Mesendoderm (in vitro differentiated cells): ENCODE results near the gene COMP.
A peak's percentile ranks its signal among the peaks of the same experiment; 100 is the strongest.

ENCODE experiments used
- DNase-seq: peaks from one replicate; pipeline ENCODE4 v3.0.0; 2013
- H2AK5ac ChIP-seq: 2 replicates; pipeline ENCODE4 v1.6.1; 2013; ENCODE audit warnings: low read length, inconsistent platforms
- H2BK120ac ChIP-seq: 2 replicates; pipeline ENCODE4 v1.6.1; 2013; ENCODE audit warnings: low read depth, mild to moderate bottlenecking, low read length, moderate library complexity, mixed read lengths
- H2BK15ac ChIP-seq: replicated peaks from 2 replicates; pipeline ENCODE4 v1.6.1; 2013; ENCODE audit warnings: low read depth, mild to moderate bottlenecking, moderate library complexity
- H2BK5ac ChIP-seq: 2 replicates; pipeline ENCODE4 v1.6.1; 2013; ENCODE audit warnings: low read length, inconsistent platforms
- H3K18ac ChIP-seq: 2 replicates; pipeline ENCODE4 v1.6.1; 2013; ENCODE audit warnings: mild to moderate bottlenecking, low read length, mixed read lengths
- H3K23ac ChIP-seq: one replicate; pipeline ENCODE4 v1.6.1; 2013; ENCODE audit warnings: low read length
- H3K27ac ChIP-seq: 2 replicates; pipeline ENCODE4 v1.5.1; 2013; ENCODE audit warnings: low read depth, mild to moderate bottlenecking, inconsistent platforms, low read length, moderate library complexity
- H3K27me3 ChIP-seq: 2 replicates; pipeline ENCODE4 v1.6.1; 2013; ENCODE audit warnings: low read length, control low read depth, mild to moderate bottlenecking, inconsistent platforms; ENCODE audit not compliant: insufficient read depth, poor library complexity
- H3K36me3 ChIP-seq: 2 replicates; pipeline ENCODE4 v1.6.1; 2013; ENCODE audit warnings: low read length, inconsistent platforms; ENCODE audit not compliant: control insufficient read depth, insufficient read depth
- H3K4ac ChIP-seq: one replicate; pipeline ENCODE4 v1.6.1; 2013; ENCODE audit warnings: low read depth, mild to moderate bottlenecking, low read length, moderate library complexity
- H3K4me1 ChIP-seq: 2 replicates; pipeline ENCODE4 v1.6.1; 2013; ENCODE audit warnings: low read depth, low read length, inconsistent platforms; ENCODE audit not compliant: control insufficient read depth
- H3K4me2 ChIP-seq: 2 replicates; pipeline ENCODE4 v1.6.1; 2013; ENCODE audit warnings: low read length
- H3K4me3 ChIP-seq: 2 replicates; pipeline ENCODE4 v1.5.1; 2013; ENCODE audit warnings: mild to moderate bottlenecking, low read length
- H3K56ac ChIP-seq: one replicate; pipeline ENCODE4 v1.6.1; 2013; ENCODE audit warnings: low read length
- H3K79me1 ChIP-seq: 2 replicates; pipeline ENCODE4 v1.6.1; 2013; ENCODE audit warnings: low read length, inconsistent platforms
- H3K79me2 ChIP-seq: 2 replicates; pipeline ENCODE4 v1.6.1; 2013; ENCODE audit warnings: mild to moderate bottlenecking, low read length; ENCODE audit not compliant: control insufficient read depth, insufficient read depth
- H3K9ac ChIP-seq: 2 replicates; pipeline ENCODE4 v1.6.1; 2013; ENCODE audit warnings: low read length, inconsistent platforms
- H4K5ac ChIP-seq: one replicate; pipeline ENCODE4 v1.6.1; 2013; ENCODE audit warnings: low read length
- H4K8ac ChIP-seq: one replicate; pipeline ENCODE4 v1.6.1; 2013; ENCODE audit warnings: low read depth, mild to moderate bottlenecking, control low read depth, low read length, moderate library complexity
- WGBS: extraction: QIAGEN DNeasy Blood & Tissue Kit; methylation state at CpG from one replicate; pipeline ENCODE4 v1.1.7; 2013; ENCODE audit warnings: low lambda C conversion rate, missing lambda C conversion rate; ENCODE audit not compliant: insufficient coverage; ENCODE audit errors: extremely low coverage; 5-methylcytosine and 5-hydroxymethylcytosine counted together

The COMP gene

DNA sequence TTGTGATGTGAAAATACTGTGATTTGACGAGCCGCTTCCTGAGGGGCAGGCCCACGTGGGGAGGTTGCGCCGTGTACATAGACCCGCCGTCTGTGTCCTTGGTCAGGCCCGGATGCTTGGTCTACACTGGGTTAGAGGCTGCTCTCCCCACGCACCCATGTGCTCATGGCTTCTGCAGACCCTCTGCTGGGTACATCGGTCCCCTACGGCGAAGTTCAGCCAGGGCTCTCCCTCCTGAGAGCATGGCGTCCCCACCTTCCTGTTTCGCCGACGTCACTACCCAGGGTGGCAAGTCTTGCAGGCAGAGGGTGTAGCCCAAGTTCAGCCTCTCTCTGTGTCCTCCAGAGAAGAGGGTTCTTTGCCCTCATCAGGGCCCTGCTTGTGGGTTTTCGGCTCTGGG lies 11.0 kb downstream of the COMP start:
- no peaks in the 10 kb centered on the region for H3K36me3 ChIP-seq
- no peak overlapping the region for H2BK5ac ChIP-seq
- H3K79me2 ChIP-seq = no peaks in the 10 kb centered on the region
- H3K4me2 ChIP-seq = no peak overlapping the region
- no peak overlapping the region for H3K18ac ChIP-seq
- H3K4me3 ChIP-seq = no peak overlapping the region
- H3K4me1 ChIP-seq = no peaks in the 10 kb centered on the region
- no peaks in the 10 kb centered on the region for H3K79me1 ChIP-seq
- H4K8ac ChIP-seq = no peak overlapping the region
- H4K5ac ChIP-seq = no peak overlapping the region
- H2AK5ac ChIP-seq = no peak overlapping the region
- H3K4ac ChIP-seq = no peak overlapping the region
- no peak overlapping the region for H2BK15ac ChIP-seq
- no peak overlapping the region for H3K56ac ChIP-seq
- DNase-seq = no peak
- no peak overlapping the region for H3K9ac ChIP-seq
- no peak overlapping the region for H2BK120ac ChIP-seq
- H3K23ac ChIP-seq = no peak overlapping the region
- no peaks in the 10 kb centered on the region for H3K27me3 ChIP-seq
- WGBS = no CpG with 5 or more reads among the region's 17 CpGs
- no peak overlapping the region for H3K27ac ChIP-seq

DNA sequence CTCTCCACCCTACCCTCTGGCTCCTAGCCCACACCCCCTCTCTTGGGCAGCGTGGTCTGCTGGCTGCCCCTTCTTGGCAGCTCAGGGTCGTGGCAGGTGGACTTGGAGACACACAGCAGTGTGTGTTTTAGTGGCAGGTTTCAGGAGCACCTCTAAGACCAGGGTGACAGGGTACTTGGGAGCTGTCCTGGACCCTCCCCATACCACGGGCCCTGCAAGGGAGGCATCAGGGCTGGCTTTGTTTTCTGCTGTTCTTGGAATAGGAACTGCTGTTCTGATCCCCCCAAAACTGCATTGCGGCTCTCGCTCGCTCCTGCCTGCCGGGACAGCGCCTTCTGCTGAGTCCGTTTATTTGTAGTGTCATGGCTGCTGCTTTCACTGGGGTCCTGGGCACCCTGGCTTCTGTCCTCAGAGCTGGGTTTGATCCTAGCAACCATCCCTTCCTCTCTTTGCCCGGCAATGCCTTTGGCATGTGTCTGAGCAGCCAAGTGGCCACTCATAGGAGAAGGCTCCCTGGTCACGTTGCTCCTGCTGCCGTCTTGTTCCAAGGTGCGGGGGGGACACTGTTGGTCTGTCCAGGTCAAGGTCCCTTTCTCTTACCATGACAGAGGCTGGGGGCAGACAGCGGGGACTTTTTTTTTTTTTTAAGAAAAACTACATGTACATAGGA lies 12.1 kb downstream of the COMP start:
- Histone ChIP-seq H3K4ac (no peak overlapping the region), H3K56ac (no peak overlapping the region), H3K23ac (no peak overlapping the region), H2BK5ac (no peak overlapping the region), H3K27me3 (no peaks in the 10 kb centered on the region), H3K27ac (no peak overlapping the region), H3K4me3 (no peak overlapping the region), H3K79me2 (no peaks in the 10 kb centered on the region), H2BK15ac (no peak overlapping the region), H3K18ac (no peak overlapping the region), H3K9ac (no peak overlapping the region), H4K8ac (no peak overlapping the region), H3K4me1 (no peaks in the 10 kb centered on the region), H2AK5ac (no peak overlapping the region), H3K79me1 (no peaks in the 10 kb centered on the region), H3K4me2 (no peak overlapping the region), H4K5ac (no peak overlapping the region), H2BK120ac (no peak overlapping the region), H3K36me3 (no peaks in the 10 kb centered on the region)
- no peak for DNase-seq
- no CpG with 5 or more reads among the region's 14 CpGs for WGBS

DNA sequence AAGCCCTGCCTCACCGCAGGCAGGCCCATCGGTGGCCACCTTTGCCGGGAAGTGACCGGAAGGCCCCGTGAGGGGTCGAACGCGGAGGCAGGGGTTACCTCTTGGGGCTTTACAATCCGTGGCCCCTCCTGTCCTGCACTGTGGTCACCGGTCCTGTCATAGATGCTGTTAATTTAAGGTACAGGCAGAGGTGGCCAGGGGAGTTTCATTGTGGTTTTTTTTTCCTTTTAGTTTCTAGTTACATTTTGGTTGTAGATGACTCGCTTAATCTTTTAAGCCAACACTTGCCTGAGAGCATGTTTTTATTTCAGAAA lies 13.1 kb downstream of the COMP start:
- H3K56ac ChIP-seq = no peak overlapping the region
- H3K4me2 ChIP-seq = no peak overlapping the region
- H3K4me3 ChIP-seq = no peak overlapping the region
- H3K36me3 ChIP-seq = no peaks in the 10 kb centered on the region
- no peak overlapping the region for H4K8ac ChIP-seq
- no peak overlapping the region for H2BK5ac ChIP-seq
- no peaks in the 10 kb centered on the region for H3K27me3 ChIP-seq
- H2BK15ac ChIP-seq = no peak overlapping the region
- no peak overlapping the region for H2AK5ac ChIP-seq
- H3K18ac ChIP-seq = no peak overlapping the region
- H3K4me1 ChIP-seq = no peaks in the 10 kb centered on the region
- DNase-seq = no peak
- no peak overlapping the region for H3K23ac ChIP-seq
- H2BK120ac ChIP-seq = no peak overlapping the region
- no peaks in the 10 kb centered on the region for H3K79me2 ChIP-seq
- no peak overlapping the region for H3K4ac ChIP-seq
- no peaks in the 10 kb centered on the region for H3K79me1 ChIP-seq
- WGBS = no CpG with 5 or more reads among the region's 11 CpGs
- no peak overlapping the region for H3K9ac ChIP-seq
- H3K27ac ChIP-seq = no peak overlapping the region
- no peak overlapping the region for H4K5ac ChIP-seq

DNA sequence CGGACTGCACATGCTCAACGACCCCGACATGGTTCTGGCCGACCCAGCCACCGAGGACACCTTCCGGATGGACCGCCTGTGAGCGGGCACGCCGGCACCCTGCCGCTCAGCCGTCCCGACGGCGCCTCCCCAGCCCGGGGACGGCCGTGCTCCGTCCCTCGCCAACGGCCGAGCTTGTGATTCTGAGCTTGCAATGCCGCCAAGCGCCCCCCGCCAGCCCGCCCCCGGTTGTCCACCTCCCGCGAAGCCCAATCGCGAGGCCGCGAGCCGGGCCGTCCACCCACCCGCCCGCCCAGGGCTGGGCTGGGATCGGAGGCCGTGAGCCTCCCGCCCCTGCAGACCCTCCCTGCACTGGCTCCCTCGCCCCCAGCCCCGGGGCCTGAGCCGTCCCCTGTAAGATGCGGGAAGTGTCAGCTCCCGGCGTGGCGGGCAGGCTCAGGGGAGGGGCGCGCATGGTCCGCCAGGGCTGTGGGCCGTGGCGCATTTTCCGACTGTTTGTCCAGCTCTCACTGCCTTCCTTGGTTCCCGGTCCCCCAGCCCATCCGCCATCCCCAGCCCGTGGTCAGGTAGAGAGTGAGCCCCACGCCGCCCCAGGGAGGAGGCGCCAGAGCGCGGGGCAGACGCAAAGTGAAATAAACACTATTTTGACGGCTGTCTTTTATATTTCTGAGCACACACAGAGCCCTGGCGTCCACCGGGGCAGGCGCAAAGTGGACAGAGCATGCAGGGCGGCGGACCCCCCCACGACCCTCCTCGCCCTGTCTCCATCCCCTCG lies 13.6 kb downstream of the COMP start:
- H3K36me3 ChIP-seq = no peaks in the 10 kb centered on the region
- DNase-seq = no peak
- no peak overlapping the region for H3K4me2 ChIP-seq
- H3K4ac ChIP-seq = no peak overlapping the region
- WGBS = no CpG with 5 or more reads among the region's 71 CpGs
- H2AK5ac ChIP-seq = no peak overlapping the region
- no peaks in the 10 kb centered on the region for H3K27me3 ChIP-seq
- no peak overlapping the region for H3K9ac ChIP-seq
- H2BK5ac ChIP-seq = no peak overlapping the region
- H3K79me2 ChIP-seq = no peaks in the 10 kb centered on the region
- H3K4me3 ChIP-seq = no peak overlapping the region
- no peak overlapping the region for H3K56ac ChIP-seq
- no peak overlapping the region for H2BK120ac ChIP-seq
- no peaks in the 10 kb centered on the region for H3K79me1 ChIP-seq
- no peak overlapping the region for H3K27ac ChIP-seq
- H3K4me1 ChIP-seq = no peaks in the 10 kb centered on the region
- no peak overlapping the region for H4K5ac ChIP-seq
- no peak overlapping the region for H2BK15ac ChIP-seq
- H3K23ac ChIP-seq = no peak overlapping the region
- H4K8ac ChIP-seq = no peak overlapping the region
- no peak overlapping the region for H3K18ac ChIP-seq

DNA sequence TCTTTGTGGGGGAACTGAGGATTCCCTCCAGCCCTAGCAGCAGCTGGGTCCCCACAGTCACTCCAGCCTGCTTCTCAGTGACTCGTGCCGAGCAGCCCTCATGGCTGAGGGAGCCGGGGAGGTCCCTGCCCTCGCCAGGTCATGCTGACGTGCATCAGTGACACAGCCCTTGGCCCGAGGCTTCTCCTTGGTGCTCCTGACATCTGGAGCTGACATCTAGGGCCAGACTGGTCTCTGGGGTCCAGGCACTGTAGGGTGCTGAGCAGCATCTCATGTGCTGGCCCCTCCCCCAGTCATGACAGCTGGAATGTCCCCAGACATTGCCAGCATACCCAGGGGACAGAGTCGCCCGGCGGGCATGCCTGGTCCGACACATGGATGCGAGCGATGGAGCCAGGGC lies 14.4 kb downstream of the COMP start:
- Histone ChIP-seq H4K5ac (no peak overlapping the region), H3K27ac (no peak overlapping the region), H3K27me3 (no peaks in the 10 kb centered on the region), H3K23ac (no peak overlapping the region), H3K9ac (no peak overlapping the region), H2AK5ac (no peak overlapping the region), H2BK15ac (no peak overlapping the region), H3K4me1 (no peaks in the 10 kb centered on the region), H3K56ac (no peak overlapping the region), H2BK5ac (no peak overlapping the region), H3K18ac (no peak overlapping the region), H3K4me2 (no peak overlapping the region), H3K4me3 (no peak overlapping the region), H3K4ac (no peak overlapping the region), H3K79me1 (no peaks in the 10 kb centered on the region), H2BK120ac (no peak overlapping the region), H4K8ac (no peak overlapping the region), H3K79me2 (no peaks in the 10 kb centered on the region), H3K36me3 (no peaks in the 10 kb centered on the region)
- WGBS = no CpG with 5 or more reads among the region's 12 CpGs
- peak; percentile 48 for DNase-seq

DNA sequence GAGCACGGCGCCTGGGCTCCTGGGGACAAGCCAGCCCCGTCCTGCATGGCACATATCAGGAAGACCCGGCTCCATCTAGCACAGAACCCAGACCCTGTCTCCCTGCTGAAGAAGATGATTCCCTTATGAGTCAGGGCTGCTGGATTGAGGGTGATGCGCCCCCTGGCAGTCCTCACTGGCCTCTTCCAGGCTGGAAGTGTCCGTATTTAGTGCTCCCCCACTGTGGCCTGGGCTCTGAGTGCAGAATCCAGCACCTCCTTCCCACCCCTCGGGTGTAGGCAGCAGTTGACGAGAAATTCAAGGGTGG lies 14.9 kb downstream of the COMP start:
- H3K4me1 ChIP-seq = no peaks in the 10 kb centered on the region
- no peaks in the 10 kb centered on the region for H3K79me1 ChIP-seq
- H3K4me2 ChIP-seq = no peak overlapping the region
- no peak overlapping the region for H3K56ac ChIP-seq
- H2AK5ac ChIP-seq = no peak overlapping the region
- peak; percentile 52 for DNase-seq
- H3K4me3 ChIP-seq = no peak overlapping the region
- H4K5ac ChIP-seq = no peak overlapping the region
- H3K4ac ChIP-seq = no peak overlapping the region
- H3K18ac ChIP-seq = no peak overlapping the region
- H3K27ac ChIP-seq = no peak overlapping the region
- no peak overlapping the region for H3K9ac ChIP-seq
- H4K8ac ChIP-seq = no peak overlapping the region
- no CpG with 5 or more reads among the region's 8 CpGs for WGBS
- no peak overlapping the region for H2BK5ac ChIP-seq
- H2BK120ac ChIP-seq = no peak overlapping the region
- no peak overlapping the region for H3K23ac ChIP-seq
- no peaks in the 10 kb centered on the region for H3K36me3 ChIP-seq
- H3K27me3 ChIP-seq = no peaks in the 10 kb centered on the region
- no peak overlapping the region for H2BK15ac ChIP-seq
- no peaks in the 10 kb centered on the region for H3K79me2 ChIP-seq
